Keratinocyte (primary cell): ENCODE results near the gene SLC44A3.

Experiments
- CTCF ChIP-seq, 3 experiments: IDR thresholded peaks in 1 of 3; conservative IDR thresholded peaks in 1 of 3; optimal IDR thresholded peaks in 1 of 3; 2 replicates in 2 of 3; 3 replicates in 1 of 3; pipeline versions ENCODE3 to v1.5.1; 2011; ENCODE audit warnings: low read length in 3 of 3, mild to moderate bottlenecking in 3 of 3, moderate library complexity in 2 of 3, control low read depth in 1 of 3, inconsistent platforms in 1 of 3; ENCODE audit not compliant: insufficient read depth in 2 of 3; ENCODE audit errors: extremely low read depth in 1 of 3
- EZH2 ChIP-seq: IDR thresholded peaks from one replicate; pipeline ENCODE4 v1.6.1; 2012; ENCODE audit warnings: inconsistent platforms, mild to moderate bottlenecking, low read length, moderate library complexity

- TF ChIP-seq CTCF (optimal IDR thresholded peaks at IDR 0.05 in 1 of 3, IDR thresholded peaks at IDR 0.05 in 1 of 3, conservative IDR thresholded peaks at IDR 0.05 in 1 of 3; ENCODE audit: extremely low read depth in 1 of 3, insufficient read depth in 2 of 3, low read length in 3 of 3) (no peak), EZH2 (no peak)
Observed at GRCh38 chr1:94909486-94909885, 89.3 kb downstream of the SLC44A3 start.
